ENCODE measurements around the gene DIP2C.
"Not testable (repeated sequence)": the region's sequence is repeated elsewhere in the genome, so short reads cannot be mapped to it uniquely, and the experiment has no call there.

Gene DIP2C

DNA sequence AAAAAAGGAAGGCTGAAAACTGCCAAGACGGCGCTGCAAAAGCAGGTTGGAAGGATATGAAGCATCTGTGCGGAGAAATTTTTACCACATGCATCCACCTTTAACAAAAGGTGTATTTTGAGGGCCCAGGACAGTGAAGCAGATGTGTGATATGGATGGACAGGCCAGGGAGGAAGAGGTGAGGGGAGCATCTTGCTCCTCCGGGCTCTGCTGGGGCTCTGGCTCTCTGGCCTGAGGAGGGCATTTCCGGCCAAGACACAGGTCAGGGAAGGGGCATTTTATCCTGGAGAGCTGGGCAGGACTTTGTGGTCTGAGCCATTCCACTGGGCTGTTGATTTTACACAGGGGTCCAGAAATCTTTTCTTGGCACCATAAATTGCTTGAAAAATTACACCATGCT is 379.1 kb downstream of the DIP2C start:
- no peak for DNase-seq

DNA sequence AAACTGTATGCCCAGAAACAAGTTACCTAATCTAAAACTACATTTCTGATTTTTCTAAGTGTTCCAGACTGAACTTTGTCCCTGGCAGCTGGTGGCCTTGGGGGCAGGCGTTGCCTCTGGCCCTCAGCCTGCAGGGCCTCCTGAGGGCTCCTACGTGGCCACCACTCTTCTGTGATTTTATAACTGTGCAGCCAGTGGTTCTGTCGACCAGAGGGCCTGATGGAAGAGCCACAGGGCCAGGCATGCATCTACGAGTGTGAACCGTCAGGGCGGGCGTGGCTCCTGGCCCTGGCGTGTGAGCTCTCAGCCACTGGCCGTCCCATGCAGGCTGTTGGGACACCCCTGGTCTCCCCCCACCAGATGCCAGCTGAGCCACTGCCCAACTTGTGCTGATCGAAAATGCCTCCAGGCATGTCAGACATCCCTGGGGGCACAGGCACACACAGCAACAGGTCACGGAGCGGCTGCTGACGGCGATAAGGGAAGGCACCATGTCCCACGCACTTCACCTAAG is 380.8 kb downstream of the DIP2C start:
- no peak for DNase-seq

DNA sequence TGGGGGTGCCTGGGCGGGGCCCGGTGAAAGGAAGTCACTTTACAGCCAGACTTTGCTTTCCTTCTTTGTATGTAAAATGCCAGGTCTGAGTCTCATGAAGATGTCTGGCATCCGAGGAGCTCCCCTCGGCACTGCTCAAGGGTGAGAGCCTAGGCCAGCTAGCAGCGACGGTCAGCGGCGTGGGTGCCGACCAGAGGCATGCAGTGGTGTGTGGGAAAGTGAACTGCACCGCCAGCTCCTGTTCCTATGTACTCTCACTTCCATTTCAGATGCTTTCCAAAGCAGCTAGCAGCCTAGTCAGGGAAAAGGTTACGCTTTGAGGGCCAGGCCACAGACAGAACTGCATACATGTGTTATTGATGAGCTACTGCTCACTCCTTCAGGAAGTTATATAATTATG is 381.4 kb downstream of the DIP2C start:
- DNase-seq = no peak

DNA sequence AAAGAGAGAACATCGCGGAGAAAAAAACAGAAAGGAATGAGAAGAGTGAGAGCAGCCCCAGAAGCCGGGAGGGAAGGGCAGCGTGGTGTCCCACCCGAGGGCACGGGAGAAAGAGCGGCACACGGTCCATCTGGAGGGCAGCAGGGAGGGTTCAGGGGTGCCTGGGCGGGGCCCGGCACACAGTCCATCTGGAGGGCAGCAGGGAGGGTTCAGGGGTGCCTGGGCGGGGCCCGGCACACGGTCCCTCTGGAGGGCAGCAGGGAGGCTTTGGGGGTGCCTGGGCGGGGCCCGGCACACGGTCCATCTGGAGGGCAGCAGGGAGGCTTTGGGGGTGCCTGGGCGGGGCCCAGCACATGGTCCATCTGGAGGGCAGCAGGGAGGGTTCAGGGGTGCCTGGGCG is 381.8 kb downstream of the DIP2C start:
- no peak for DNase-seq

DNA sequence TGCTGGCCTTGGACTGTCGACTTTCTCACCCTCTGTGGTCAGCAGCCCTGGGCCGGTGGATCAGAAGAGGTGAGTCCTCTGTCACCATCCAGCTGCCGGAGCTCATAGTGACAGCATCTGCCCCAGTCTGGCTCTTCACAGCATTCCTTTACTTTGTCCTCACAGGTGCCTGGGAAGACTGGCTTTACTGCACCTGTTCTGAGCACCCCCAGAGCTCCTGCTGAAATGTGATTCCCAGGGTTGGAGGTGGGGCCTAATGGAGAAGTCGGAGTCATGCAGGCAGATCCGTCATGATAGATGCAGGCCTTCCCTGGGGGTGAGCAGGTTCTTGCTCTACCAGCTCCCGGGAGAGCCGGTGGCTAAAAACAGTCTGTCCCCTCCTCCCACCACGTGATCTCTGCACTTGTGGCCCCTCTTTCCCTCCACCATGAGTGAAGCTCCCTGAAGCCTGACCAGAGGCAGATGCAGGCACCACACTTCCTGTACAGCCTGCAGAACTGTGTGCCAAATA is 382.7 kb downstream of the DIP2C start:
- no peak for DNase-seq

DNA sequence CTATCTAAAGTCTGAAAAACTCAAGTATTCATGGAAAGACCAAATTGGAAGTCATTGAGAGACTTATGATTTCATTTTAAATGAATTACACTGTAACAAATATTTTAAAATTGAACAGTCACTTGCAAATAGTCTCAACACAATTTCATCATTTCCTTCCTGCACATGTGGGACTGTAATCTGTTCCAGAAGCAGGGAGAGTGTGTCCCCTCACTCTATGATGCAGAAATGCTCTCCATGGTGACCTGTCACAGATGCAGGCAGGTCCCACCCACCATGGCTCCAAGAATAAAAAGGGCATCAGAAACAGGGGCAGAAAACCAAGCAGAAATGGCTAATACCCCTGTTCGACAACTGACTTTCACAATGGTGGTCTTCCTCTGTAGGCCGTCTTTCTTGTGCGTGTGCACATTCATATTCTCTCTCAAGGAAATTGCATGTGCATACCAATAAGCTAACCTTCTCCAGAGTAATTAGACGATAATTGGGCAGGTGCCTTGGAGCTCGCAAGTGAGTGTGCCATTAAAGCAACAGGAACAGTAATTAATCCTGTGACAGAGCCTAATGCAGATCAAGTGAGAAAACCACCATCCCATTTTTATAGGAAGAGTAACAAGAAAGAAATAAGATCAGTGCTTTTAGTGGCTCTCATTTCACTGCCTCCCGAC is 383.3 kb downstream of the DIP2C start:
- DNase-seq = no peak

DNA sequence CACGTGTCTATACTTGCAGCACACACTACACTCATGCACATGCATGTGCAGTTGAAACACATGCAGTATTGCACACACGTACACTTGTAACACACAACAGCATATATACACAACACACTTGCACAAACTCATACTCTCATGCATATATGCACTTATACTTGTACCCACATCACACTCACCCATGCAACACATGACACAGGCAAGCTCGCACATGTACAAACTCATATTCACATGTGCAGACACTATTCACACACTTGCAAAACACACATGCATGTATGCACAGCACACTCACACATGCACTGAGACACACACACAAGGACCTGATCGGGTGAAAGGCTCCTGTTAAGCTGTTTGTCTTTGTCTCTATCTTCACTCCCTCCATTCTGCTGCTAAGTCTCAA is 384.4 kb downstream of the DIP2C start:
- DNase-seq = no peak

DNA sequence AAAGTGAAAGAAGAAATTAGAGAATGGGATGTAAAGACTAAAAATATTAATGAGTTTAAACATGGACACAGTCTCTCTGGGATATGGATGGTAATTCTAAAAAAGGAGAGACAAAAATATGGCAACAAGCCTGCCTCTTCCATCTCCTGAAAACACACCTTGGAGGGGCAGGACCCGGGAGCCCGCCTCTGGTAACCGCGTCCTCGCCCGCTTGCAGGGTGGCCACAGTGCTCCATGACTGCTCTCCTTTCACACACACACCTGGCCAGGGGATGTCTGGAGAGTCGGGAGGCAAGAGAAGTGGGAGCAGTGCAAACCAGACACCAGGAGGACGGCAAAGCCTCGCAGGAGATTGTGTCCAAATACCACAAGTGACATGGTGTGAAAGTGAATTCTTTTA is 387.9 kb downstream of the DIP2C start:
- DNase-seq = no peak

DNA sequence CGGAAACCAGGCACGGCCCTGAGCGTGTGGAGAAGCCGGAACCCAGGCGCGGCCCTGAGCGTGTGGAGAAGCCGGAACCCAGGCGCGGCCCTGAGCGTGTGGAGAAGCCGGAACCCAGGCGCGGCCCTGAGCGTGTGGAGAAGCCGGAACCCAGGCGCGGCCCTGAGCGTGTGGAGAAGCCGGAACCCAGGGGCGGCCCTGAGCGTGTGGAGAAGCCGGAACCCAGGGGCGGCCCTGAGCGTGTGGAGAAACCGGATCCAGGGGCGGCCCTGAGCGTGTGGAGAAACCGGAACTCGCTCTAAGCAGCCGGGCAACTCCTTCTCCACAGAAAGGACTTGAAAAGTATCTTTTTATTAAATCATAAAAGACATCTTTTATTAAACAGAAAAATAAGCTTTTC is 388.9 kb downstream of the DIP2C start:
- not testable (repeated sequence) for DNase-seq

DNA sequence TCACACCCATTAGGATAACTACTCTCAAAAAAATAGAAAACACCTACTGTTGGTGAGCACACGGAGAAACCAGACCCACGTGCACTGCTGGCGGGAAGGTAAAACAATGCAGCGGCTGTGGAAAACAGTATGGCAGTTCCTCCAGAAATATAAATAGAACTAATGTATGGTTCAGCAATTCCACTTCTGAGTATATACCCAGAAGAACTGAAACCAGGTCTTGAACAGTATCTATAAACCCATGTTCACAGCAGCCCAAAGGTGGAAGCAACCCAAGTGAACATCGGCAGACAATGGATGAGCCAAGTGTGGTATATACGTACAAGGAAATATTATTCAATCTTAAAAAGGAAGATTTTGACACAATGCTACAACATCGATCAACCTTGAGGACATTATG is 389.5 kb downstream of the DIP2C start:
- DNase-seq = no peak

DNA sequence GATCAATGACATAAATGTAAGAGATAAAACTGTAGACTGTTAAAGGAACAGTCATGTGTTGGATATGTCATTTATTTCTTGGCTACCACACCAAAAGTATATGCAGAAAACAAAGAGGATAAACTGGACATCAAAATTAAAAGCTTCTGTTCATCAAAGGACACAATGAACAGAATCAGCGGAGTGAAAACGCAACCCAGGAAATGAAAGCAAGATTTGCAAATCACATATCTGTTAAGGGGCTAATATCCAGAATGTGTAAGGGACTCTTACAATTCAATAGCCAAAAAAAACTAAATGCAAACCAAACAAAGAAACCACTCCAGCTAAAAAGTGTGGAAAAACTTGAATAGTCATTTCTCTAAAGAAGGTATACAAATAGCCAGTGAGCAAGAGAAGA is 390.0 kb downstream of the DIP2C start:
- no peak for DNase-seq

DNA sequence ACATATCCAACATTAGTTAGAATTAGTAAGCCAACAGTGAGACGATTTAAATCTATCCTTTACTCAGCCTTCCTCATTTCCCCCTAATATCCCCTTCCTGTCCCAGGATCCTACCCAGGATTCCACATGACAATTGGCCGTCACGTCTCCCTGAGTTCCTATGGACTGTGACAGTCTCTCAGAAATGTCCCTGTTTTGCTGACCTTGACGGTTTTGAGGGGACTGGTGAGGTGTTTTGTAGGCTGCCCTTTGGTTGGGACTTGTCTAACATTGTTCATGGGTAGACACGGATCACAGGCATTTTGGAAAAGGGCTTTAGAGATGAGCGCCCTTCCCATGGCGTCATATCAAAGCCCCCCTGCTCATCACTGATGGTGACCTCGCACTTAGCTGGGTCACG is 391.4 kb downstream of the DIP2C start:
- DNase-seq = no peak

DNA sequence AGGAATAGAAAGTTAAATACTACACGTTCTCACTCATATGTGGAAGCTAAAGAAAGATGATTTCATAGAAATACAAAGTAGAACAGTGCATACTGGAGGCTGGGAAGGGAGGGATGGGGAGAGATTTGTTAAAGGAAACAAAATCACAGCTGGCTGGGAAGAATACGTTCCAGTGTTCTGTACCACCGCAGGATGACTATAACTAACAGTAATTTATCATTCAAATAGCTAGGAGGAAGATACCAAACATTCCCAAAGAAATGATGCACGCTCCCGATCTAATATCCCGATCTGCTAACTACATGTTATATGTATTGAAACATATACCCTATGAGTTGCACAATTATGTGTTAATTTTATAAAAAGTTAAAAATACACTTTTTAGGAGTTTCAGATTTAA is 391.9 kb downstream of the DIP2C start:
- no peak for DNase-seq

DNA sequence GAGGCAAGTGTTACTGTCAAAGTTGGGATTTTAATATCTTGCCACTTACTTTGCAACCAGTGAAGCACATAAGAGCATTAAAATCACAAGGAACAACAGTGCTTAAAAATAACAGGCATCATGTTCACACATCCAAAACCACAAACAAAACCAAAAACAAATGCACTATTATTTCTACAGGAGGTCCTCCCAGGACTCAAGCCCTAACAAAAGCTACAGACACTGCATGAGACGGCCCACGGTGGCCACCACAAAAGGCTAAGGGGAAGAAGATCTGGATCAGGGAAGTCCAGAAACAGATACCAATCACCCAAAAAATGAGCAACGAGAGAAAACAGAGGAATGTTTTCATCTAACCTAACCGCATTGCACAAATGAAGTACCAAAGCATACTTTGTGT is 395.8 kb downstream of the DIP2C start:
- DNase-seq = no peak

DNA sequence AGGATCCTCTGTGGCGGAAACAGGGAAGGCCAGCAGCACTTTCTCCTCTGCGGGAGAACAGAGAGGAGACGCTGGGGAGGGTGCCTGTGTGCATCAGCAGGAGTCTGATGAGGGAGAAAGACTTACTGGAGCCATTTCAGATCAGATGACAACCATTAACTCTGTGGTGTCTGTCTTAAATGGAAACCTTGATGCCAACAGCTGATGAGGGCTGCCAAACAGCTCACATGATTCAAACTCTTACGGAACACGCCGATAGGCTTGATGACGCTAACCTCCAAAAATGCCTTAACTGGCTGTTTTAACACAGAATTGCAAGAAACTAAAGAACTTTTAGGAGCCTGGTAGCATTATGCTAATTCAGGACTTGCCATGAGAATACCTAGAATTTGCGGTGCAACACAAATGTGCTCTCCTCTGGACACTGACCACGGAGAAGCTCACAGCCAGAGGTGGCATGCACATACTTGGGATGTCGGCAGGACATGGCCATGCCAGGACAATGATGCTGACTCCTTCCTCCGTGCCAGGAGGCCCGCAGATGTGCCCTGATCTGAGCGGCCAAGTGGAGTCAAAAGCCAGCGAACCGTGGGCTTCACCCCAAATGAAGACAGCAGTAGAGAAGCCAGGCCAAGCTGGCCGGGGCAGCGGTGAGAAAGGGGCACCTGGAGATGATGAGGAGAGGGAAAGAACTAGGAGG is 399.3 kb downstream of the DIP2C start:
- no peak for DNase-seq

DNA sequence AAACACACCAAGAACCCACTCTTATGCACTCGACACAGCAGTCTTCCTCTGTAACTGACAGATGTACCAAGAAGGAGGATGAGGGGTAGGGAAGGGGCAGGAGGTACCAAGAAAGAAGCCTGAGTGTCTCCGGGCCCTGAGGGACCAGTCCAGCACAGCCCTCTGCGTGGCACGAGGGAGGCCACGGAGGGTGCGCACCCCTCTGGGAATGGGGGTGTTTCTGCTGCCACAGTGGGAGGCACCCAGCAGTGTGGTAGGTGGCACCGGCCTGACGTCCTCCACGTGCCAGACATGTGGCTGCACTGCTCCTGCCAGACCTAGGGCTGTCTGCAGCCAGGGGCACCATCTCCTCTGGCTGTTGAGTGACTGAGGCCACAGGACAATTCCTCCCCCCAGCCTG is 399.9 kb downstream of the DIP2C start:
- no peak for DNase-seq

DNA sequence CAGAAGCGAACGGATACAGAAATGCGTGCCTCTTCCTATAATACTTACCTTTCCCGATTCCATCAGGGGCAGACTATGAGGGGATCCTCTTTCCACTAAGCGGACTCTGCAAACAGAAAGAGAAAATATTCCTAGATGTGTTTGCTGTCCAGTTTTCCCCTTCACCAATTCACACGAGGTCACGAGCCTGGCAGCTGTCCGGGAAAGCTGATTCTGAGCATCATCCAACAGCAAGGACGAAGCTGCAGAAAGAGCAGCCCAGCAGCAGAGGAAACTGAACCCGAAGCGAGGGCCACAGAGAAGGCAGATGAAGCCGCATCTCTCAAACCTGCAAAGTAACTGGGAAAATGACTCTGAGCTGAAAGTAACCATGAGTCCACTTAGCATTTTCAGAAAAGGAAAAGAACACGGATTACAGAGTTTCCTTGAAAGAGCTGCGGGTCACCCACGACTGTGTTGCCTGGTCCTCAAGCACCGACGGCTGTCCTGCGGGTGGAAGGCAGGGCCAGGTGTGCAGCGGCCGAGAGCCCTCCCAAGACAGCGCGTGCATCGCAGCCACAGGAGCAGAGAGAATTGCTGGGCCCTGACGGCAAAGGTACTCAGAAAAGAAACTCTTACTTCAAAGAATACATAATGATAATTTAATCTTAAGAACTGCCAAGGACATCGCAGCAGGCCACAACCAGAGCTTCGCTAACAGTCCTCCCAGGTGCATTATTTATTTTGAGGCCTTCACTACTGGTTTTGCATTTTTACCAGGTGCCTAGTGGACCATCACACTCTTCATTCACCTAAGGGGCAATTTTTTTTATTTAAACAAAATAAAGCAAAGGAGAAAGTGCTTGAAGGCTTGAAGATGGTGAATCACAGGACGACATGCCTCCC is 400.9 kb downstream of the DIP2C start:
- no peak for DNase-seq

DNA sequence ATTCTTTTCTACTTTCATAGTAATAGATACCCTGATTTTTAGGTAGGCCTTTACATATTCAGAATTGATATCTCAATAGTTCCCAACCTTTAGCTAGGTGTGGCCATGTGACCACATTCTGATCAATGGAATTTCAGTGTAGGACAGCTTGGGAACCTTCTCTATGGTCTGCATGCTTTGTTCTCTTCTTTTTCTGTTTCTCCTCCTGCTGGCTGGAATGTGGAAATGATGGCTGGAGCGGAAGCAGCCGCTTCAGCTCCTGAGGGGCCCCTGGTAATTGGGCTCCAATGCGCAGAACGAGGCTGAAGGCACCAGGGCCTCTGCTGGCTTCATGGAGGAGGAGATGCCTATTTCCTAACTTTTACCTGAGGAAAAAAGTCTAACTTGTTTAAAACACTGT is 401.7 kb downstream of the DIP2C start:
- DNase-seq = no peak

DNA sequence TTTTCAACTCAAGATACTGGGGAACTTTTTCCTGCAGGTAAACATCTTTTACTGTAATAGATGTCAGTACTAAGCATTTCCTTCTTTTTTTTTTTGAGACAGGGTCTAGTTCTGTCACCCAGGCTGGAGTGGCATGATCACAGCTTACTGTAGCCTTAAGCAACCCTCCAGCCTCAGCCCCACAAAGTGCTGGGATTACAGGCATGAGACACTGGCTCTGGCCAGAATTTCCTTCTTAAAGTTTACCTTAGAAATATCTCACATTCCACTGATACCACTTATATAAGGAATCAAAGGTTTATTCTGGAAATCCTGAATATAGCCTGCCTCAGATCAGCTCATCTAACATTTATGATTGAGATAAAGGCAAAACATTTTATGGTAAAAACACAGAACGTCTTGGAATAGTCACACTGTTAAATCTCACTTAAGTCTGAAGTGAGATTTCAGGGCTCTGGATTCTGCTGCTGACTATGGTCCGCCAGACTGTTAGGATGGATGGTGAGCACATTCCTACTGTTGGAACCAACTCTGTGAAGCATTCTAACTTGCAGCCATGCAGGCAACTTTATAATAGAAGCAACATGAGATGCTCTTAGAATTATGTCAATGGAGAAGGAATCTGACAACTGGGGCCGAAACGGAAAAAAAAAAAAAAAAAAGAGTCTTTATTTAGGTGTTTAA is 402.3 kb downstream of the DIP2C start:
- no peak for DNase-seq

DNA sequence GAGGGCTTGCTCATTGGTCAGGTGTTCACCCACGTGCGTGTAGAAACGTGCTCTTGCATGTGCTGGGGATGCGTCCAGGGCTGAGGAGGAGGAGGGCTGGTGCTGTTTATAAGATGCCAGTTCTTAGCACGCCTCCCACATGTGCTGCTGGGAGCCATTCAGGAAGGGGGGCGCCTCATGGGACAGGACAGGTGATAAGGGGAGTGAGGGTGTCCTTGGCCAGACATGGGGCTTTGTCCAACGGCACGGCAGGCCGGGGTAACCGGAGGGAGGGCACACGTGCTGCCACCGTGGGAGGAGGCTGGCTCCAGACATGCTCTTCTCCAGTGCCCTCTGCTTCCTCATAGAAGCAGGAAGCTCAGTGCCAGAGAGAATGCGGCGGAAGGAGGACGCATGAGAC is 404.3 kb downstream of the DIP2C start:
- no peak for DNase-seq

DNA sequence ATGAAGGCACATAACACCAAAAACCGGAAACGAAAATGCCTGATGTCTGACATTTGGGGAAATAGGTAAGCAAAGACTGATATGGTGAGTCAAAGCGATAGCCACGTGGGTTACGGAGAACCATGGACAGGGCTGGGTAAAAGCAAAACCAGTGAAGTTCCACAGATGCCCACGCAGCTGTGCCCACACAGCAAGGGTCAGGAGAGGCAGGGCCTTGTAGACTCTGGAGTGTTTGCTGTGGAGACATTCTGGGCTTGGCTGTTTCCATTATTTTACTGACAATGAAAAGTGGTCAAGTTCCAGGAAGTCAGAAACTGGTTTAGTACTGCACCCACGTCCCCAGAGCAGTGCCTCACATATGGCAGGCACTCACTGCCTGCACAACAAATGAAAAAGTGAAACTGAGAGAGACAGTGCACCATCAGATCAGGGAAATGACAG is 405.5 kb downstream of the DIP2C start:
- no peak for DNase-seq

DNA sequence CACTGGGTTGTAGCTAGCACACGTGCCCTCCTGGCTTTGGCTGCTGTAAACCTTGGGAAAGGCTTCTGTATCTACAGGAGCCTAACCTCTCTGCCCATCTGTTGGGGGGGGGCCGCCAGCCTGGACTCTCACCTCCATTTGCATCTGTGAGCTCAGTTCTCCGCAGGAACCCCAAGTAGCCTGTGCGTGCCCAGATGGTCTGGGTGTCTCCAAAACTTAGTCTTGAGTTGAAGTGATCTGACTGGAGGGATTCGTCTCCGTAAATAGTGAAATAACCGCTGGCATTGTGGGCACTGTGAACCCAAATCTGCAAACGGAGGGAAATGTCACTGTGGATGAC is 406.4 kb downstream of the DIP2C start:
- no peak for DNase-seq

Measured in activated CD4-positive, CD25-positive, alpha-beta regulatory T cell treated with anti-CD3 and anti-CD28 coated beads, Interleukin-2, amount 50 U/mL, for 72 hours (primary cell).